Measurements from ENCODE around the gene RERG. TPM values are rescaled to one million over a fixed set of nuclear protein-coding genes. Genes with fewer than 3 reads are reported as not detected.

RERG gene
- total RNA-seq, 2 donors from 2014 or later: not detected

DNA sequence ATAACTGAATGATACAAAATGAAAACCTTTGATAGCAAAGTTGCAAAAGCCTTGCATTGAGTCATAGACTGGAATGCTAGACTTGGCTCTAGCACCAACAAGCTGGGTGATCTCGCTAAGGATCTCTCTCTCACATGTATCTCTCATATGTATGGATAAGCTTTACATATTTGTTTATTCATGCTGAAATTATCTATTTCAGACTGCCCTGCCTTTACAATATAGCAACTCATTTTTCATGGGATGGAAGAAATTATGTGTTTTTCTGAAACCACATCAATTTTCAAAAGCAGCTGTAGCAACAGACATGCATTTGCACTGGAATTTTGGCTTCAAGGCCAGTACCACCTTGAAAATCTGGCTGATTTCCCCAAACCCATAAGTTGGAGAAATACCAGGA, 11.4 kb downstream of the RERG start:
- H3K36me3 Mint-ChIP-seq (ENCODE audit: insufficient read depth in 2 of 2): no peaks in the 10 kb centered on the region
- no peaks in the 10 kb centered on the region for H3K9me3 Mint-ChIP-seq
- no peak overlapping the region for H3K4me3 Mint-ChIP-seq
- DNase-seq (no peak), ATAC-seq (replicated peaks in 1 of 2) (no peak)
- H3K27ac Mint-ChIP-seq: no peak overlapping the region
- no peaks in the 10 kb centered on the region for H3K4me1 Mint-ChIP-seq (ENCODE audit: low read depth)
- peaks cover 41% of the 10 kb centered on the region for H3K27me3 Mint-ChIP-seq (ENCODE audit: low read depth)

DNA sequence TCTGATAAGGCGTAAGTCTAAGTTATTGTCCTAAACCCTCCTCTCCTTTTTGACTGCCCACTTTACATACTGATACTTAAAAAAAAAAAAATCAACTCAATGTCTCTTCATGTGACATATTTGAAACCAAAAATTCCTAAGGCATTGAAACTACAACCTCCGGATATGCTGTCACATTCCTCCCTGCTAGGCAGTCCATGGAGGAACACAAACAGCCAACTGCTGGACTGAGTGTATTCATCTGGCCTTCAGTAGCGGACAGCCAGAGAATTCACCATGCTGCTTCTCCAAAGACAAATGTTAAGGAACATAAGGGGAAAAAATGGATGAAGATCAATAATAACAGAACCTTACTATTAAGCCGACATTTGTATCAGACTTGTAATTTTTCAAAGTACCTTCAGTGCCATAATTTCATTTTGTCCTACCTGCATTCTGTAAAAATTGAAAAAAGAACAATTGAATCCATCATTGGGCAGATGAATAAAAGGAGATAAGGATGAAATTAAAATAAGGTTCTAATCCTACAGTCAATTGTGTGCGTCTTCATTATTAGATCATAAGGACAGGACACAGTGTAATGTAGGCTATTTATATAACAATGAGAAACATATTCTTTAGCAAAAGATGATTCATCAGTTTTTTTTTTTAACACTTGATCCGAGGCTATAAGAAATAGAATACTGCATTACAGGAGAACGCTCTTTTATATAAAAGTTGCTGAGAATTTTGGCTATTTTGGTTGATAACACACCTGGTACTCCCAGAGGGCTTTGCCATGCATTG, 12.2 kb downstream of the RERG start:
- Mint-ChIP-seq H3K4me1 (ENCODE audit: low read depth) (no peaks in the 10 kb centered on the region), H3K9me3 (no peaks in the 10 kb centered on the region), H3K27me3 (ENCODE audit: low read depth) (peaks cover 36% of the 10 kb centered on the region), H3K27ac (no peak overlapping the region), H3K4me3 (no peak overlapping the region), H3K36me3 (ENCODE audit: insufficient read depth in 2 of 2) (no peaks in the 10 kb centered on the region)
- DNase-seq: no peak
- ATAC-seq (replicated peaks in 1 of 2): no peak

DNA sequence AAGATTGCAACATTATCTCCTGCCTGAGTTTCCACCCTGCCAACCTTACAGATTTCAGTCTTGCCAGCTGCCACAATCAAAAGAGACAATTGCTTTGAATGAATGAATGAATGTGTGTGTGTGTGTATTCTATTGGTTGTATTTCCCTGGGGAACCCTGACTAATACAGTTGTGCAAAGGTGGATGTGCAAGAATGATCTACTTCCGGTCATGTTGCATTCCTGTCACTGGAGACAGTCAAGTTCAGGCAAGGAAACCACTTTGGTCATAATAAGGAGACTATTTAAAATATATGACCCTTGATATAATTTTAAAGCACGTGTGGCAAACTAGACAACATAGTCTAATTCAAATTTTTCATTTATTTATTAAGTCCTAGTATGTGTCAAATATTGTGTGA, 13.1 kb downstream of the RERG start:
- Mint-ChIP-seq H3K4me3 (no peak overlapping the region), H3K27me3 (ENCODE audit: low read depth) (peaks cover 36% of the 10 kb centered on the region), H3K27ac (no peak overlapping the region), H3K4me1 (ENCODE audit: low read depth) (no peaks in the 10 kb centered on the region), H3K36me3 (ENCODE audit: insufficient read depth in 2 of 2) (no peaks in the 10 kb centered on the region), H3K9me3 (no peaks in the 10 kb centered on the region)
- ATAC-seq (replicated peaks in 1 of 2): no peak
- DNase-seq: no peak

GRCh38 chr12:15206831-15207389, 14.3 kb downstream of the RERG start:
- H3K4me3 Mint-ChIP-seq: no peak overlapping the region
- H3K27me3 Mint-ChIP-seq (ENCODE audit: low read depth): peaks cover 36% of the 10 kb centered on the region
- no peaks in the 10 kb centered on the region for H3K9me3 Mint-ChIP-seq
- no peaks in the 10 kb centered on the region for H3K36me3 Mint-ChIP-seq (ENCODE audit: insufficient read depth in 2 of 2)
- no peaks in the 10 kb centered on the region for H3K4me1 Mint-ChIP-seq (ENCODE audit: low read depth)
- H3K27ac Mint-ChIP-seq: no peak overlapping the region
- DNase-seq (no peak), ATAC-seq (replicated peaks in 1 of 2) (no peak)

- ATAC-seq (replicated peaks in 1 of 2): no peak
- Mint-ChIP-seq H3K36me3 (ENCODE audit: insufficient read depth in 2 of 2) (no peaks in the 10 kb centered on the region), H3K9me3 (no peaks in the 10 kb centered on the region), H3K27ac (no peak overlapping the region), H3K4me1 (ENCODE audit: low read depth) (no peaks in the 10 kb centered on the region), H3K4me3 (no peak overlapping the region), H3K27me3 (ENCODE audit: low read depth) (peaks cover 34% of the 10 kb centered on the region)
- no peak for DNase-seq
Measured at GRCh38 chr12:15206338-15206737, 14.9 kb downstream of the RERG start.

DNA sequence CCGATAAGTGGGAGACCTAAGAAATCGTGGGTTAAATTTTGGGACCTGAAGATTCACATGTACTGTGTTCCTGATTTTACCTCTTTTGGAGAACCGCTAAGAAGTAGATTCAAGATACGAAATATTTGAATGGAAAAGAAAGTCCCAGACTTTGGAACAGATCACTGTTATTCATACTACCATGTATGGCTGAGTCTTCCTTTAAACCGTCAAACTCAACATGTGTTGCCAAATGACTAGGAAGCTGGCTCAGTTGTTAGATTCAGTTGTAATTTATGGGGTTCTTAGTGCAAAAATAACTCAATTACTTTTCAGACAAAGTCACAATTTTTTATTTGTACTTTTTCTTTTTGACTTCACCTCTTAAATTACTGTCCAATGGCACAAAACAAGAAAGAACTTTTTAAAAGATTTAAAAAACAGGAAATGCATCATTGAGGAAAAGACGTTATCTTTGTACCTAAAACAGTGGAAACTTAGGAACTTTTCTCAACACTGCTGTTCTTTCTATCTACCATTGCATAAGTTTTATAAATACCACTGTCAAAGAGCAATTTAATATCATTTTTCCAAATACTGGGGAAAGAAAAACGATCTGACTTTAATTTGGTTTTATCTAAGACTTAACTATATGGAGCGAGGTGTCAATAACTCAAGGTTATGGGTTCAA, 15.7 kb downstream of the RERG start:
- ATAC-seq (replicated peaks in 1 of 2) (no peak), DNase-seq (no peak)
- Mint-ChIP-seq H3K36me3 (ENCODE audit: insufficient read depth in 2 of 2) (no peaks in the 10 kb centered on the region), H3K4me3 (no peak overlapping the region), H3K4me1 (ENCODE audit: low read depth) (no peaks in the 10 kb centered on the region), H3K27ac (no peak overlapping the region), H3K27me3 (ENCODE audit: low read depth) (peaks cover 30% of the 10 kb centered on the region), H3K9me3 (no peaks in the 10 kb centered on the region)

- DNase-seq (no peak), ATAC-seq (replicated peaks in 1 of 2) (no peak)
- Mint-ChIP-seq H3K4me3 (no peak overlapping the region), H3K36me3 (ENCODE audit: insufficient read depth in 2 of 2) (no peaks in the 10 kb centered on the region), H3K4me1 (ENCODE audit: low read depth) (no peaks in the 10 kb centered on the region), H3K27me3 (ENCODE audit: low read depth) (peaks cover 5% of the 10 kb centered on the region), H3K9me3 (no peaks in the 10 kb centered on the region), H3K27ac (no peak overlapping the region)
Measured at GRCh38 chr12:15201456-15201855, 19.8 kb downstream of the RERG start.

GRCh38 chr12:15201056-15201455, 20.2 kb downstream of the RERG start:
- DNase-seq (no peak), ATAC-seq (replicated peaks in 1 of 2) (no peak)
- no peak overlapping the region for H3K27ac Mint-ChIP-seq
- no peak overlapping the region for H3K4me3 Mint-ChIP-seq
- H3K4me1 Mint-ChIP-seq (ENCODE audit: low read depth): no peaks in the 10 kb centered on the region
- H3K36me3 Mint-ChIP-seq (ENCODE audit: insufficient read depth in 2 of 2): no peaks in the 10 kb centered on the region
- no peaks in the 10 kb centered on the region for H3K9me3 Mint-ChIP-seq
- H3K27me3 Mint-ChIP-seq (ENCODE audit: low read depth): peaks cover 5% of the 10 kb centered on the region

- no peak for DNase-seq
- H3K27me3 Mint-ChIP-seq (ENCODE audit: low read depth): peaks cover 5% of the 10 kb centered on the region
- no peaks in the 10 kb centered on the region for H3K4me1 Mint-ChIP-seq (ENCODE audit: low read depth)
- no peak overlapping the region for H3K4me3 Mint-ChIP-seq
- H3K36me3 Mint-ChIP-seq (ENCODE audit: insufficient read depth in 2 of 2): no peaks in the 10 kb centered on the region
- ATAC-seq (replicated peaks in 1 of 2): no peak
- H3K9me3 Mint-ChIP-seq: no peaks in the 10 kb centered on the region
- H3K27ac Mint-ChIP-seq: no peak overlapping the region
Measured at GRCh38 chr12:15200641-15201040, 20.6 kb downstream of the RERG start.

- ATAC-seq (replicated peaks in 1 of 2) (no peak), DNase-seq (no peak)
- H3K4me1 Mint-ChIP-seq (ENCODE audit: low read depth): no peaks in the 10 kb centered on the region
- H3K9me3 Mint-ChIP-seq: no peaks in the 10 kb centered on the region
- H3K27me3 Mint-ChIP-seq (ENCODE audit: low read depth): peaks cover 5% of the 10 kb centered on the region
- no peak overlapping the region for H3K27ac Mint-ChIP-seq
- no peak overlapping the region for H3K4me3 Mint-ChIP-seq
- no peaks in the 10 kb centered on the region for H3K36me3 Mint-ChIP-seq (ENCODE audit: insufficient read depth in 2 of 2)
Measured at GRCh38 chr12:15199930-15200329, 21.3 kb downstream of the RERG start.

DNA sequence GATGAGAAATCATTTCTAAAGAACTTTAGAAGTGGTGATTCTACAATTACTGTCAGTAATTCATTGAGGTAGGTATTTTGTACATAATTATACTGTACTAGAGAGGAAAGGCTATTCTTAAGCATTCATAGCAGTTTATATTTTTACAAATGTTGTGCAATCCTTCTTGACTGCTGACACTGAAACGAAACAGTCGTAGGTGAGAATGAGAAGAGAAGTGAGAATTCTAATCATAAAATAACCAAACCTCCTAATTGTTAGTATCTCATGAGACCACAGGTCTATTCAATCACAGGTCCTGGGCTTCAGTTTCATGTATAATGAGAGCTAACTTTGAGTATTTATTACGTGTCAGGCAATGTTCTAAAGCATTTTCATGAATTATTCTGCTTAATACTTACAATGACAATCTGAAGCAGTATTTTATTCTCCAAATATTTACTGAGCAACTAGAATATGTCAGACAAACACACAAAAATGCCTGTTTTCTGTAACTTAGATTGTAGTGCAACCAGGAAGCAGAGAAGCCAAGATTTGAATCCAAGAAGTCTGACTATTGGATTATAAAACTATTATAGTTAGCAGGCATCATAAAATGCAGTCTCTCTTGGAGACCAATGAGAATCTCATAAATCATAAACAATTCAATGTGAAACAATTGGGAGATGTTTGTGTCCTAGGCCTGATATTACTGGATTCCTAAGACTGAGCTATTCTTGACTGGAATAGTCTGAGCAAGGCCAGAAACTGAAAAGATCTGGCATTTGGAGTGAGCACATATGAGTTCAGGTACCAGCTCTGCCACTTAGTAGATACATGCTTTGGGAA, 24.3 kb downstream of the RERG start:
- Mint-ChIP-seq H3K27me3 (ENCODE audit: low read depth) (peaks cover 23% of the 10 kb centered on the region), H3K4me3 (no peak overlapping the region), H3K27ac (no peak overlapping the region), H3K4me1 (ENCODE audit: low read depth) (no peaks in the 10 kb centered on the region), H3K36me3 (ENCODE audit: insufficient read depth in 2 of 2) (no peaks in the 10 kb centered on the region), H3K9me3 (no peaks in the 10 kb centered on the region)
- ATAC-seq (replicated peaks in 1 of 2) (no peak), DNase-seq (no peak)

DNA sequence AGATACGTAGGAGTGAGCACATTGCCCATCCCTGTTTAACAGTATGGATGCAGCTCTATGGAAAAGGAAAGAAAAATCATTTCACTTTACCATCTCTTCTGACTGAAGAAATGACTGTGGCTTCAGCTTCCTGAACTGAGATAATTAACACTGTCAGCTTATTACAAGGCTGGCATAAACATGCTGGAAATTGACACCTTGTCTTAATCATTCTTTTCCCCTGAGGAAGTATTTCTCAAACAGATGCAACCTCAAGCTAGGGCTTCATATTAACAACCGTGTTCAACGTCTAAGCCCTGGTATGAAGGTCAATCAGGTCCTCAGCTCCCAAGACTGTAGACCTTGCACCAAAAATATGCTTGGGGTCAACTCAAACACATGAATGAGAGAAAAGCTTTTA, 25.0 kb downstream of the RERG start:
- no peak overlapping the region for H3K27ac Mint-ChIP-seq

More for the DNA sequence above, 25.0 kb downstream of the RERG start:
- Mint-ChIP-seq H3K4me1 (ENCODE audit: low read depth) (no peaks in the 10 kb centered on the region), H3K4me3 (no peak overlapping the region), H3K9me3 (no peaks in the 10 kb centered on the region), H3K27me3 (ENCODE audit: low read depth) (peaks cover 23% of the 10 kb centered on the region), H3K36me3 (ENCODE audit: insufficient read depth in 2 of 2) (no peaks in the 10 kb centered on the region)
- DNase-seq (no peak), ATAC-seq (replicated peaks in 1 of 2) (no peak)

Data from activated T-cell treated with anti-CD3 and anti-CD28 coated beads, Interleukin-2, amount 50 U/mL, for 72 hours (primary cell).